GM10266 (cell line): ENCODE data around the gene BAZ1B.
"Not testable (repeated sequence)": the region's sequence is repeated elsewhere in the genome, so short reads cannot be mapped to it uniquely, and the experiment has no call there.

Experiments used
- DNase-seq: peaks from one replicate; pipeline ENCODE4 v3.0.0; 2012; ENCODE audit errors: extremely low spot score
- CTCF ChIP-seq: IDR thresholded peaks from 2 replicates; pipeline ENCODE4 v1.5.1; 2012; ENCODE audit warnings: mild to moderate bottlenecking, low read depth; ENCODE audit not compliant: control insufficient read depth, insufficient read depth; ENCODE audit errors: missing control alignments

Gene BAZ1B

GRCh38 chr7:73549176-73549575 is 27.1 kb upstream of the BAZ1B start:
- no peak for TF ChIP-seq CTCF
- DNase-seq = no peak

GRCh38 chr7:73547841-73548240 is 25.7 kb upstream of the BAZ1B start:
- no peak for DNase-seq
- TF ChIP-seq CTCF = no peak

- TF ChIP-seq CTCF = no peak
- no peak for DNase-seq
Measured at GRCh38 chr7:73544678-73545077, 22.6 kb upstream of the BAZ1B start.

- DNase-seq = no peak
- no peak for TF ChIP-seq CTCF
Measured at GRCh38 chr7:73541722-73542121, 19.6 kb upstream of the BAZ1B start.

- no peak for DNase-seq
- TF ChIP-seq CTCF = no peak
Measured at GRCh38 chr7:73539709-73540108, 17.6 kb upstream of the BAZ1B start.

- DNase-seq = not testable (repeated sequence)
Measured at GRCh38 chr7:73538510-73538909, 16.4 kb upstream of the BAZ1B start.

- TF ChIP-seq CTCF = no peak
- DNase-seq = no peak
Measured at GRCh38 chr7:73537051-73537450, 15.0 kb upstream of the BAZ1B start.

- no peak for DNase-seq
- no peak for TF ChIP-seq CTCF
Measured at GRCh38 chr7:73536479-73536878, 14.4 kb upstream of the BAZ1B start.

GRCh38 chr7:73535918-73536317 is 13.8 kb upstream of the BAZ1B start:
- not testable (repeated sequence) for DNase-seq
